ENCODE data around the gene PROK1.
"Not testable (repeated sequence)": the region's sequence is repeated elsewhere in the genome, so short reads cannot be mapped to it uniquely, and the experiment has no call there.

PROK1 gene

GRCh38 chr1:110433803-110434202, 17.1 kb upstream of the PROK1 start:
- H3K4me1 ChIP-seq (ENCODE audit: control insufficient read depth, insufficient read depth, low read length) = 0 out of 2 replicates have a peak, but pooled peaks cover 4% of the 10 kb centered on the region
- H3K9me3 ChIP-seq (ENCODE audit: control insufficient read depth, insufficient read depth, low read length) = no peaks in the 10 kb centered on the region
- DNase-seq (ENCODE audit: low read depth, low spot score) = peak; percentile 39
- no peaks in the 10 kb centered on the region for H3K36me3 ChIP-seq (ENCODE audit: control insufficient read depth, insufficient read depth, low read length)
- no CpG with 5 or more reads among the region's 3 CpGs for WGBS (ENCODE audit: insufficient coverage, insufficient read length)
- no peaks in the 10 kb centered on the region for H3K27me3 ChIP-seq (ENCODE audit: control insufficient read depth, insufficient read depth, low read length)
- H3K27ac ChIP-seq (ENCODE audit: low read length) = no peak overlapping the region
- H3K4me3 ChIP-seq (ENCODE audit: low read length) = no peak overlapping the region

GRCh38 chr1:110434946-110435345, 16.0 kb upstream of the PROK1 start:
- DNase-seq (ENCODE audit: low read depth, low spot score) = no peak
- Histone ChIP-seq H3K4me1 (ENCODE audit: control insufficient read depth, insufficient read depth, low read length) (0 out of 2 replicates have a peak, but pooled peaks cover 4% of the 10 kb centered on the region), H3K27ac (ENCODE audit: low read length) (no peak overlapping the region), H3K9me3 (ENCODE audit: control insufficient read depth, insufficient read depth, low read length) (no peaks in the 10 kb centered on the region), H3K4me3 (ENCODE audit: low read length) (no peak overlapping the region), H3K27me3 (ENCODE audit: control insufficient read depth, insufficient read depth, low read length) (no peaks in the 10 kb centered on the region), H3K36me3 (ENCODE audit: control insufficient read depth, insufficient read depth, low read length) (no peaks in the 10 kb centered on the region)
- WGBS (ENCODE audit: insufficient coverage, insufficient read length) = no CpG with 5 or more reads among the region's 3 CpGs

- H3K36me3 ChIP-seq (ENCODE audit: control insufficient read depth, insufficient read depth, low read length) = no peaks in the 10 kb centered on the region
- no peak overlapping the region for H3K4me3 ChIP-seq (ENCODE audit: low read length)
- no peaks in the 10 kb centered on the region for H3K27me3 ChIP-seq (ENCODE audit: control insufficient read depth, insufficient read depth, low read length)
- DNase-seq (ENCODE audit: low read depth, low spot score) = no peak
- WGBS (ENCODE audit: insufficient coverage, insufficient read length) = no CpG with 5 or more reads among the region's 7 CpGs
- H3K27ac ChIP-seq (ENCODE audit: low read length) = no peak overlapping the region
- no peaks in the 10 kb centered on the region for H3K9me3 ChIP-seq (ENCODE audit: control insufficient read depth, insufficient read depth, low read length)
- H3K4me1 ChIP-seq (ENCODE audit: control insufficient read depth, insufficient read depth, low read length) = 0 out of 2 replicates have a peak, but pooled peaks cover 4% of the 10 kb centered on the region
These were observed 14.3 kb upstream of the PROK1 start for GRCh38 chr1:110436635-110437034.

- not testable (repeated sequence) for H3K27me3 ChIP-seq (ENCODE audit: control insufficient read depth, insufficient read depth, low read length); DNase-seq (ENCODE audit: low read depth, low spot score); H3K9me3 ChIP-seq (ENCODE audit: control insufficient read depth, insufficient read depth, low read length); H3K36me3 ChIP-seq (ENCODE audit: control insufficient read depth, insufficient read depth, low read length); H3K4me3 ChIP-seq (ENCODE audit: low read length); H3K4me1 ChIP-seq (ENCODE audit: control insufficient read depth, insufficient read depth, low read length); H3K27ac ChIP-seq (ENCODE audit: low read length)
- WGBS (ENCODE audit: insufficient coverage, insufficient read length) = no CpG with 5 or more reads among the region's 9 CpGs
These were observed 13.2 kb upstream of the PROK1 start for GRCh38 chr1:110437645-110438299.

GRCh38 chr1:110438893-110439292, 12.1 kb upstream of the PROK1 start:
- Histone ChIP-seq H3K27ac (ENCODE audit: low read length) (no peak overlapping the region), H3K27me3 (ENCODE audit: control insufficient read depth, insufficient read depth, low read length) (no peaks in the 10 kb centered on the region), H3K9me3 (ENCODE audit: control insufficient read depth, insufficient read depth, low read length) (no peaks in the 10 kb centered on the region), H3K4me3 (ENCODE audit: low read length) (no peak overlapping the region), H3K36me3 (ENCODE audit: control insufficient read depth, insufficient read depth, low read length) (no peaks in the 10 kb centered on the region), H3K4me1 (ENCODE audit: control insufficient read depth, insufficient read depth, low read length) (no peaks in the 10 kb centered on the region)
- WGBS (ENCODE audit: insufficient coverage, insufficient read length) = no CpG with 5 or more reads among the region's 4 CpGs
- no peak for DNase-seq (ENCODE audit: low read depth, low spot score)

GRCh38 chr1:110439873-110440272, 11.1 kb upstream of the PROK1 start:
- not testable (repeated sequence) for H3K27me3 ChIP-seq (ENCODE audit: control insufficient read depth, insufficient read depth, low read length); H3K9me3 ChIP-seq (ENCODE audit: control insufficient read depth, insufficient read depth, low read length); H3K4me3 ChIP-seq (ENCODE audit: low read length); H3K4me1 ChIP-seq (ENCODE audit: control insufficient read depth, insufficient read depth, low read length); DNase-seq (ENCODE audit: low read depth, low spot score); H3K27ac ChIP-seq (ENCODE audit: low read length); H3K36me3 ChIP-seq (ENCODE audit: control insufficient read depth, insufficient read depth, low read length)
- no CpG with 5 or more reads among the region's 3 CpGs for WGBS (ENCODE audit: insufficient coverage, insufficient read length)

- H3K27ac ChIP-seq (ENCODE audit: low read length) = no peak overlapping the region
- H3K36me3 ChIP-seq (ENCODE audit: control insufficient read depth, insufficient read depth, low read length) = no peaks in the 10 kb centered on the region
- WGBS (ENCODE audit: insufficient coverage, insufficient read length) = no CpG with 5 or more reads among the region's 3 CpGs
- H3K9me3 ChIP-seq (ENCODE audit: control insufficient read depth, insufficient read depth, low read length) = no peaks in the 10 kb centered on the region
- H3K4me1 ChIP-seq (ENCODE audit: control insufficient read depth, insufficient read depth, low read length) = no peaks in the 10 kb centered on the region
- H3K27me3 ChIP-seq (ENCODE audit: control insufficient read depth, insufficient read depth, low read length) = no peaks in the 10 kb centered on the region
- DNase-seq (ENCODE audit: low read depth, low spot score) = no peak
- no peak overlapping the region for H3K4me3 ChIP-seq (ENCODE audit: low read length)
These were observed 10.1 kb upstream of the PROK1 start for GRCh38 chr1:110440877-110441276.

- no peak overlapping the region for H3K4me3 ChIP-seq (ENCODE audit: low read length)
- H3K27me3 ChIP-seq (ENCODE audit: control insufficient read depth, insufficient read depth, low read length) = no peaks in the 10 kb centered on the region
- no peak for DNase-seq (ENCODE audit: low read depth, low spot score)
- no peaks in the 10 kb centered on the region for H3K36me3 ChIP-seq (ENCODE audit: control insufficient read depth, insufficient read depth, low read length)
- no peaks in the 10 kb centered on the region for H3K4me1 ChIP-seq (ENCODE audit: control insufficient read depth, insufficient read depth, low read length)
- H3K9me3 ChIP-seq (ENCODE audit: control insufficient read depth, insufficient read depth, low read length) = no peaks in the 10 kb centered on the region
- no peak overlapping the region for H3K27ac ChIP-seq (ENCODE audit: low read length)
These were observed 9.1 kb upstream of the PROK1 start for GRCh38 chr1:110441888-110442287.

GRCh38 chr1:110443451-110443850, 7.5 kb upstream of the PROK1 start:
- Histone ChIP-seq H3K36me3 (ENCODE audit: control insufficient read depth, insufficient read depth, low read length) (no peaks in the 10 kb centered on the region), H3K4me3 (ENCODE audit: low read length) (no peak overlapping the region), H3K27me3 (ENCODE audit: control insufficient read depth, insufficient read depth, low read length) (no peaks in the 10 kb centered on the region), H3K9me3 (ENCODE audit: control insufficient read depth, insufficient read depth, low read length) (no peaks in the 10 kb centered on the region), H3K27ac (ENCODE audit: low read length) (no peak overlapping the region), H3K4me1 (ENCODE audit: control insufficient read depth, insufficient read depth, low read length) (no peaks in the 10 kb centered on the region)
- no CpG with 5 or more reads among the region's 8 CpGs for WGBS (ENCODE audit: insufficient coverage, insufficient read length)
- no peak for DNase-seq (ENCODE audit: low read depth, low spot score)

GRCh38 chr1:110444561-110444960, 6.4 kb upstream of the PROK1 start:
- DNase-seq (ENCODE audit: low read depth, low spot score) = no peak
- Histone ChIP-seq H3K27me3 (ENCODE audit: control insufficient read depth, insufficient read depth, low read length) (no peaks in the 10 kb centered on the region), H3K4me1 (ENCODE audit: control insufficient read depth, insufficient read depth, low read length) (no peaks in the 10 kb centered on the region), H3K9me3 (ENCODE audit: control insufficient read depth, insufficient read depth, low read length) (no peaks in the 10 kb centered on the region), H3K27ac (ENCODE audit: low read length) (no peak overlapping the region), H3K36me3 (ENCODE audit: control insufficient read depth, insufficient read depth, low read length) (no peaks in the 10 kb centered on the region), H3K4me3 (ENCODE audit: low read length) (no peak overlapping the region)
- no CpG with 5 or more reads among the region's 8 CpGs for WGBS (ENCODE audit: insufficient coverage, insufficient read length)

All from iPS DF 6.9 (cell line).